ENCODE data around the gene SOS1. TPM values are rescaled to one million over a fixed set of nuclear protein-coding genes. Genes with fewer than 3 reads are reported as not detected.
"Not testable (repeated sequence)": the region's sequence is repeated elsewhere in the genome, so short reads cannot be mapped to it uniquely, and the experiment has no call there.

Gene SOS1
- total and polyA plus RNA-seq, 2 experiments from 2014 or later, result 15.3 to 31.6 TPM

- Histone ChIP-seq H3K27me3 (no peaks in the 10 kb centered on the region), H3K4me1 (ENCODE audit: low read depth) (peaks cover 25% of the 10 kb centered on the region), H3K27ac (no peak overlapping the region), H3K9me3 (ENCODE audit: low read depth) (no peaks in the 10 kb centered on the region), H3K4me3 (no peak overlapping the region), H3K36me3 (no peaks in the 10 kb centered on the region)
- TF ChIP-seq CTCF (IDR thresholded peaks at IDR 0.05; ENCODE audit: low read depth, low read length), result no peak
- no peak for DNase-seq (ENCODE audit: low read depth in 1 of 2, low spot score in 1 of 2)
Observed at GRCh38 chr2:39138837-39139211, 18.0 kb upstream of the SOS1 start.

GRCh38 chr2:39138187-39138836 is 17.5 kb upstream of the SOS1 start:
- not testable (repeated sequence) for H3K4me3 ChIP-seq; H3K9me3 ChIP-seq (ENCODE audit: low read depth); DNase-seq (ENCODE audit: low read depth in 1 of 2, low spot score in 1 of 2); H3K27ac ChIP-seq; H3K27me3 ChIP-seq; H3K36me3 ChIP-seq
- peaks cover 25% of the 10 kb centered on the region for H3K4me1 ChIP-seq (ENCODE audit: low read depth)

- TF ChIP-seq CTCF (IDR thresholded peaks at IDR 0.05; ENCODE audit: low read depth, low read length), result no peak
- Histone ChIP-seq H3K4me1 (ENCODE audit: low read depth) (peaks cover 24% of the 10 kb centered on the region), H3K36me3 (no peaks in the 10 kb centered on the region), H3K4me3 (no peak overlapping the region), H3K27me3 (no peaks in the 10 kb centered on the region), H3K9me3 (ENCODE audit: low read depth) (no peaks in the 10 kb centered on the region), H3K27ac (no peak overlapping the region)
- DNase-seq (ENCODE audit: low read depth in 1 of 2, low spot score in 1 of 2), result no peak
Observed at GRCh38 chr2:39136799-39137198, 15.9 kb upstream of the SOS1 start.

GRCh38 chr2:39135690-39136259 is 14.9 kb upstream of the SOS1 start:
- Histone ChIP-seq H3K9me3 (ENCODE audit: low read depth) (no peaks in the 10 kb centered on the region), H3K4me3 (no peak overlapping the region), H3K27me3 (no peaks in the 10 kb centered on the region), H3K4me1 (ENCODE audit: low read depth) (peaks cover 14% of the 10 kb centered on the region), H3K36me3 (no peaks in the 10 kb centered on the region), H3K27ac (no peak overlapping the region)
- DNase-seq (ENCODE audit: low read depth in 1 of 2, low spot score in 1 of 2), result no peak
- no peak for TF ChIP-seq CTCF (IDR thresholded peaks at IDR 0.05; ENCODE audit: low read depth, low read length)

- H3K4me1 ChIP-seq (ENCODE audit: low read depth), result peaks cover 3% of the 10 kb centered on the region
- H3K36me3 ChIP-seq, result no peaks in the 10 kb centered on the region
- no peak overlapping the region for H3K27ac ChIP-seq
- no peaks in the 10 kb centered on the region for H3K27me3 ChIP-seq
- H3K4me3 ChIP-seq, result no peak overlapping the region
- TF ChIP-seq CTCF (IDR thresholded peaks at IDR 0.05; ENCODE audit: low read depth, low read length), result no peak
- DNase-seq (ENCODE audit: low read depth in 1 of 2, low spot score in 1 of 2), result no peak
- no peaks in the 10 kb centered on the region for H3K9me3 ChIP-seq (ENCODE audit: low read depth)
Observed at GRCh38 chr2:39133215-39133851, 12.5 kb upstream of the SOS1 start.

- Histone ChIP-seq H3K27ac (no peak overlapping the region), H3K36me3 (no peaks in the 10 kb centered on the region), H3K27me3 (no peaks in the 10 kb centered on the region), H3K4me1 (ENCODE audit: low read depth) (peaks cover 3% of the 10 kb centered on the region), H3K4me3 (no peak overlapping the region), H3K9me3 (ENCODE audit: low read depth) (no peaks in the 10 kb centered on the region)
- DNase-seq (ENCODE audit: low read depth in 1 of 2, low spot score in 1 of 2), result peak in 1 of 2 donors; percentile 33
- TF ChIP-seq CTCF (IDR thresholded peaks at IDR 0.05; ENCODE audit: low read depth, low read length), result no peak
Observed at GRCh38 chr2:39128919-39129391, 8.1 kb upstream of the SOS1 start.

Measured in cardiac muscle cell (in vitro differentiated cells and primary cell).